ENCODE measurements around the gene TPR.
A peak's percentile ranks its signal among the peaks of the same experiment; 100 is the strongest.

TPR gene

GRCh38 chr1:186326009-186326408, 49.0 kb downstream of the TPR start:
- DNase-seq, result no peak

- DNase-seq, result peak; percentile 44
Observed at GRCh38 chr1:186325239-186325638, 49.8 kb downstream of the TPR start.

GRCh38 chr1:186323865-186324264, 51.2 kb downstream of the TPR start:
- no peak for DNase-seq

- no peak for DNase-seq
Observed at GRCh38 chr1:186315570-186315969, 59.5 kb downstream of the TPR start.

GRCh38 chr1:186311375-186312051, 63.5 kb downstream of the TPR start:
- no peak for DNase-seq

GRCh38 chr1:186310307-186310706, 64.7 kb downstream of the TPR start:
- no peak for DNase-seq

GRCh38 chr1:186308264-186309060, 66.6 kb downstream of the TPR start:
- no peak for DNase-seq

GRCh38 chr1:186307445-186307844, 67.6 kb downstream of the TPR start:
- DNase-seq, result no peak

GRCh38 chr1:186306533-186306932, 68.5 kb downstream of the TPR start:
- no peak for DNase-seq

- peak; percentile 49 for DNase-seq
Observed at GRCh38 chr1:186304982-186305949, 69.8 kb downstream of the TPR start.

- peak; percentile 27 for DNase-seq
Observed at GRCh38 chr1:186303911-186304310, 71.1 kb downstream of the TPR start.

- DNase-seq, result no peak
Observed at GRCh38 chr1:186302381-186302920, 72.6 kb downstream of the TPR start.

GRCh38 chr1:186301448-186301847, 73.6 kb downstream of the TPR start:
- no peak for DNase-seq

- no peak for DNase-seq
Observed at GRCh38 chr1:186300056-186300455, 75.0 kb downstream of the TPR start.

- no peak for DNase-seq
Observed at GRCh38 chr1:186299570-186299969, 75.5 kb downstream of the TPR start.

- DNase-seq, result no peak
Observed at GRCh38 chr1:186298851-186299250, 76.2 kb downstream of the TPR start.

GRCh38 chr1:186297439-186298045, 77.5 kb downstream of the TPR start:
- DNase-seq, result no peak

GRCh38 chr1:186295980-186296379, 79.1 kb downstream of the TPR start, which contains the start of gene PRG4:
Gene PRG4, plus strand, starts transcription at chr1:186296279.
- DNase-seq, result no peak

- DNase-seq, result no peak
Observed at GRCh38 chr1:186292875-186293274, 82.2 kb downstream of the TPR start.

- DNase-seq, result no peak
Observed at GRCh38 chr1:186291271-186291670, 83.8 kb downstream of the TPR start.

GRCh38 chr1:186289943-186290545, 85.0 kb downstream of the TPR start:
- DNase-seq, result no peak

Measured in CD4-positive, alpha-beta T cell treated with Interleukin-10 for 1 hour (primary cell).